HG03025 (cell line): ENCODE results near the gene FAM168A.
"Not testable (repeated sequence)": the region's sequence is repeated elsewhere in the genome, so short reads cannot be mapped to it uniquely, and the experiment has no call there.

Source experiments
- ATAC-seq: cut with Tn5 transposase; IDR thresholded peaks from one replicate; pipeline ENCODE4 v1.9.1; 2021; ENCODE audit warnings: mild to moderate bottlenecking, moderate library complexity; ENCODE audit not compliant: unreplicated experiment, low FRiP score

Gene FAM168A

GRCh38 chr11:73597336-73597955 is 466 bp downstream of the FAM168A start:
- ATAC-seq, result no peak

- no peak for ATAC-seq
These were observed 1.4 kb downstream of the FAM168A start for GRCh38 chr11:73596547-73596946.

- no peak for ATAC-seq
These were observed 5.3 kb downstream of the FAM168A start for GRCh38 chr11:73592640-73593039.

GRCh38 chr11:73591743-73592142 is 6.2 kb downstream of the FAM168A start:
- no peak for ATAC-seq

GRCh38 chr11:73590991-73591390 is 6.9 kb downstream of the FAM168A start:
- no peak for ATAC-seq

GRCh38 chr11:73586791-73587190 is 11.1 kb downstream of the FAM168A start:
- no peak for ATAC-seq

- ATAC-seq, result no peak
These were observed 11.9 kb downstream of the FAM168A start for GRCh38 chr11:73585834-73586575.

- no peak for ATAC-seq
These were observed 13.1 kb downstream of the FAM168A start for GRCh38 chr11:73584831-73585230.

GRCh38 chr11:73582653-73583052 is 15.3 kb downstream of the FAM168A start:
- no peak for ATAC-seq

GRCh38 chr11:73580749-73581148 is 17.2 kb downstream of the FAM168A start:
- not testable (repeated sequence) for ATAC-seq

GRCh38 chr11:73579641-73580434 is 18.1 kb downstream of the FAM168A start:
- ATAC-seq, result no peak

- ATAC-seq, result no peak
These were observed 19.2 kb downstream of the FAM168A start for GRCh38 chr11:73578592-73579185.

- ATAC-seq, result no peak
These were observed 20.4 kb downstream of the FAM168A start for GRCh38 chr11:73577496-73577917.

GRCh38 chr11:73576185-73576614 is 21.7 kb downstream of the FAM168A start:
- no peak for ATAC-seq

GRCh38 chr11:73571982-73572381 is 25.9 kb downstream of the FAM168A start:
- not testable (repeated sequence) for ATAC-seq

- ATAC-seq, result no peak
These were observed 27.3 kb downstream of the FAM168A start for GRCh38 chr11:73570415-73571114.

- no peak for ATAC-seq
These were observed 30.7 kb downstream of the FAM168A start for GRCh38 chr11:73566977-73567755.

GRCh38 chr11:73566422-73566821 is 31.5 kb downstream of the FAM168A start:
- ATAC-seq, result no peak

- ATAC-seq, result no peak
These were observed 32.1 kb downstream of the FAM168A start for GRCh38 chr11:73565804-73566203.

GRCh38 chr11:73564903-73565302 is 33.0 kb downstream of the FAM168A start:
- no peak for ATAC-seq
